Chondrocyte (in vitro differentiated cells): Measurements from ENCODE around the gene ATG10. TPM values are rescaled to one million over a fixed set of nuclear protein-coding genes. Genes with fewer than 3 reads are reported as not detected.

Source experiments
- DNase-seq: peaks from one replicate; pipeline ENCODE4 v3.0.0; 2021; ENCODE audit warnings: mixed read lengths, low spot score
- H3K27ac Mint-ChIP-seq: one replicate; pipeline ENCODE4 v1.8.0; 2021; ENCODE audit warnings: mild to moderate bottlenecking, moderate library complexity, mixed read lengths; ENCODE audit not compliant: unreplicated experiment
- H3K27me3 Mint-ChIP-seq: 2 replicates; pipeline ENCODE4 v1.8.0; 2021; ENCODE audit warnings: low read depth, mixed read lengths
- H3K36me3 Mint-ChIP-seq: 2 replicates; pipeline ENCODE4 v1.8.0; 2021; ENCODE audit warnings: low read depth, mixed read lengths
- H3K4me1 Mint-ChIP-seq: 2 replicates; pipeline ENCODE4 v1.8.0; 2021; ENCODE audit warnings: low read depth, mild to moderate bottlenecking, mixed read lengths
- H3K4me3 Mint-ChIP-seq: one replicate; pipeline ENCODE4 v1.8.0; 2021; ENCODE audit warnings: mild to moderate bottlenecking, moderate library complexity, mixed read lengths; ENCODE audit not compliant: unreplicated experiment
- H3K9me3 Mint-ChIP-seq: 2 replicates; pipeline ENCODE4 v1.8.0; 2021; ENCODE audit warnings: low read depth, mixed read lengths
- total RNA-seq: library from RNA; stranded (reverse); gene quantifications from 3 replicates; pipeline ENCODE4 v1.2.1, GENCODE V29; 2021
- TF ChIP-seq, protein P1 (sequence below): fragments of 200-600 bp; sonication (generic); IDR thresholded peaks from 2 replicates; pipeline ENCODE4 v1.5.0; 2021; ENCODE audit warnings: antibody characterized with exemption, mild to moderate bottlenecking, moderate library complexity

Gene ATG10
- total RNA-seq, 1 donor from 2014 or later: 6.4 TPM

GRCh38 chr5:82274343-82275211 is 302.8 kb downstream of the ATG10 start:
- Mint-ChIP-seq H3K9me3 (no peaks in the 10 kb centered on the region), H3K36me3 (peaks cover 29% of the 10 kb centered on the region), H3K4me3 (no peak overlapping the region), H3K4me1 (peaks cover 49% of the 10 kb centered on the region), H3K27me3 (no peaks in the 10 kb centered on the region), H3K27ac (no peak overlapping the region)
- TF ChIP-seq, protein P1, sequence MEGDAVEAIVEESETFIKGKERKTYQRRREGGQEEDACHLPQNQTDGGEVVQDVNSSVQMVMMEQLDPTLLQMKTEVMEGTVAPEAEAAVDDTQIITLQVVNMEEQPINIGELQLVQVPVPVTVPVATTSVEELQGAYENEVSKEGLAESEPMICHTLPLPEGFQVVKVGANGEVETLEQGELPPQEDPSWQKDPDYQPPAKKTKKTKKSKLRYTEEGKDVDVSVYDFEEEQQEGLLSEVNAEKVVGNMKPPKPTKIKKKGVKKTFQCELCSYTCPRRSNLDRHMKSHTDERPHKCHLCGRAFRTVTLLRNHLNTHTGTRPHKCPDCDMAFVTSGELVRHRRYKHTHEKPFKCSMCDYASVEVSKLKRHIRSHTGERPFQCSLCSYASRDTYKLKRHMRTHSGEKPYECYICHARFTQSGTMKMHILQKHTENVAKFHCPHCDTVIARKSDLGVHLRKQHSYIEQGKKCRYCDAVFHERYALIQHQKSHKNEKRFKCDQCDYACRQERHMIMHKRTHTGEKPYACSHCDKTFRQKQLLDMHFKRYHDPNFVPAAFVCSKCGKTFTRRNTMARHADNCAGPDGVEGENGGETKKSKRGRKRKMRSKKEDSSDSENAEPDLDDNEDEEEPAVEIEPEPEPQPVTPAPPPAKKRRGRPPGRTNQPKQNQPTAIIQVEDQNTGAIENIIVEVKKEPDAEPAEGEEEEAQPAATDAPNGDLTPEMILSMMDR: no peak
- DNase-seq: no peak

DNA sequence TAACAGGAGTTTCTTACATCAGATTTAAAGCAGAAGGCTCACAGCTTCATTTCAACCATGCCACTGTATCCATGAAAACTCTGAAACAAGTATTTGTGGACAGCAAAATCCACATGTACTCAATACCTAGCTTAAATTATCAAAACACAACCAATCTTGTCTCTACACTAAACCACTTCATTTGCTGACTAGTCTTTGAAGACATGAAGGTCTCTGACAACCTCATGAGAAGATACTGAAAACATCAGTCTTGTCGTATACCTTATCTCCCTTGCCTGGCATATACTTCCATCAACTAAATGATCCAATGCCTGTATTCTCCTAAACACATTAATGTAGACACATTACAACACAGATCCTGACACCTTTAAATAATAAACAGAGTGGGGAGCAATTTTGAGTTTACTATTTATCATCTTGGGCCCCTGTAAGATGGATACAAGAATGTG is 303.4 kb downstream of the ATG10 start:
- Mint-ChIP-seq H3K9me3 (no peaks in the 10 kb centered on the region), H3K4me1 (peaks cover 53% of the 10 kb centered on the region), H3K27ac (peak overlapping the region; percentile 24), H3K27me3 (no peaks in the 10 kb centered on the region), H3K36me3 (peaks cover 26% of the 10 kb centered on the region), H3K4me3 (no peak overlapping the region)
- no peak for DNase-seq
- TF ChIP-seq, protein P1: no peak

DNA sequence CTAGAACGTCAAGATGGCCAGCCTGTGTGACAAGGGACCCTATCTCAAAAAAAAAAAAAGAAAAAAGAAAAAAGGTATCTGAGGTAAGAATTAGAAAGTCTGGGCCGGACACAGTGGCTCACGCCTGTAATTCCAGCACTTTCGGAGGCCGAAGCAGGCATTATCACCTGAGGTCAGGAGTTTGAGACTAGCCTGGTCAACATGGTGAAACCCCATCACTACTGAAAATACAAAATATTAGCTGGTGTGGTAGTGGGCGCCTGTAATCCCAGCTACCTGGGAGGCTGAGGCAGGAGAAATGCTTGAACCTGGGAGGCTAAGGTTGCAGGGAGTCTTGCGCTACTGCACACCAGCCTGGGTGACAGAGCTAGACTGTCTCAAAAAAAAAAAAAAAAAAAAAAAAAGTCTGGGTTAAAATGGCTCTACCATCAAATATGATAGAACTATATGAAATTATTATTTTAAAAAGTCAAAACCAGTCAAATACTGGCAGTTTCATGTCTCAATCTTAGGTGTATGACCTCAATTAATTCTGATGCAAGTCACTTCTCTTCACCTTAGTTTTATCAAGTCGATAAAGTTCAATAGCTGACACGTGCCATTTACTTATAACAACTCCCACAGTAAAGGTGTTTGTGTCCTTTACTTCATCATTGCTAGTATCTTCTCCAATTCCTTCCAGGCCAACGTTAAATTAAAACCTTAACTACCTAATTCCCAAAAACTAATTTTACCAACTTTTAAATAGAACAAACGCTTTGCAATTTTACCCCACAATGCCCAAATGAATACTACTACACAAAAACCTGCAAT is 305.2 kb downstream of the ATG10 start:
- Mint-ChIP-seq H3K27me3 (no peaks in the 10 kb centered on the region), H3K9me3 (no peaks in the 10 kb centered on the region), H3K4me1 (peaks cover 51% of the 10 kb centered on the region), H3K4me3 (peak overlapping the region; percentile 89), H3K36me3 (peaks cover 26% of the 10 kb centered on the region), H3K27ac (peak overlapping the region; percentile 98)
- DNase-seq: no peak
- TF ChIP-seq, protein P1: no peak

- H3K27me3 Mint-ChIP-seq: no peaks in the 10 kb centered on the region
- DNase-seq: no peak
- TF ChIP-seq, protein P1: no peak
Observed at GRCh38 chr5:82277613-82277986, 305.8 kb downstream of the ATG10 start.

GRCh38 chr5:82277987-82278710 is 306.3 kb downstream of the ATG10 start, which contains the start of gene RPS23:
RPS23 (minus strand) TSS chr5:82278354; CDS start chr5:82278323, 31 bp downstream.
- H3K27ac Mint-ChIP-seq: peak within 1 kb of the TSS; percentile 98
- peaks cover 45% of the 10 kb centered on the region for H3K4me1 Mint-ChIP-seq
- H3K36me3 Mint-ChIP-seq: peaks cover 23% of the 10 kb centered on the region
- no peak for DNase-seq
- TF ChIP-seq, protein P1: no peak
- H3K4me3 Mint-ChIP-seq: peak within 1 kb of the TSS; percentile 89
- H3K9me3 Mint-ChIP-seq: no peaks in the 10 kb centered on the region
- H3K27me3 Mint-ChIP-seq: no peaks in the 10 kb centered on the region

More at GRCh38 chr5:82277613-82277986, 305.8 kb downstream of the ATG10 start:
- peaks cover 48% of the 10 kb centered on the region for H3K4me1 Mint-ChIP-seq
- peak overlapping the region; percentile 89 for H3K4me3 Mint-ChIP-seq
- H3K27ac Mint-ChIP-seq: peak overlapping the region; percentile 98
- peaks cover 24% of the 10 kb centered on the region for H3K36me3 Mint-ChIP-seq
- no peaks in the 10 kb centered on the region for H3K9me3 Mint-ChIP-seq
